Caco-2 (cell line): ENCODE results near the gene CD55. TPM values are rescaled to one million over a fixed set of nuclear protein-coding genes. Genes with fewer than 3 reads are reported as not detected.

Experiments used
- BruUV-seq: library from RNA; stranded (reverse); fragments of 400-500 nt; replicated peaks from 2 replicates; lab custom pipeline; 2021; lab: Mats Ljungman, UMichigan
- CTCF ChIA-PET: fragments of 300-600 bp; sonication (Branson Sonifier 250); formaldehyde crosslinking; loops from one replicate; lab custom pipeline; 2022; ENCODE audit warnings: antibody characterized with exemption; lab: Charles Lee
- POLR2A ChIA-PET: fragments of 300-600 bp; sonication (Branson Sonifier 250); formaldehyde crosslinking; loops from one replicate; lab custom pipeline; 2022; ENCODE audit warnings: antibody characterized with exemption; lab: Charles Lee
- DNase-seq, 2 experiments: peaks; one replicate each; pipeline versions ENCODE4 v3.0.0 to v3.0.0-alpha.2; 2020 to 2022
- H3K27me3 ChIP-seq: replicated peaks from 2 replicates; pipeline ENCODE4 v1.6.0; 2011; ENCODE audit warnings: low read length; ENCODE audit not compliant: control insufficient read depth, insufficient read depth
- H3K36me3 ChIP-seq: 2 replicates; pipeline ENCODE4 v1.5.1; 2011; ENCODE audit warnings: low read length; ENCODE audit not compliant: control insufficient read depth, insufficient read depth
- H3K4me1 ChIP-seq: fragments of 250-450 bp; sonication (Bioruptor Pico); 2 replicates; pipeline ENCODE4 v1.5.1; 2020; ENCODE audit warnings: mild to moderate bottlenecking
- H3K4me3 ChIP-seq: 2 replicates; pipeline ENCODE4 v1.5.1; 2011; ENCODE audit warnings: low read depth, mild to moderate bottlenecking, control low read depth, low read length
- H3K9me3 ChIP-seq: fragments of 250-450 bp; sonication (Bioruptor Pico); 2 replicates; pipeline ENCODE4 v1.5.1; 2020; ENCODE audit warnings: mild to moderate bottlenecking, moderate library complexity
- H3K27ac Mint-ChIP-seq: one replicate; pipeline ENCODE4 v1.8.0; 2022; ENCODE audit warnings: mixed read lengths; ENCODE audit not compliant: unreplicated experiment
- H3K27me3 Mint-ChIP-seq: one replicate; pipeline ENCODE4 v1.8.0; 2022; ENCODE audit warnings: mixed read lengths; ENCODE audit not compliant: insufficient read depth, unreplicated experiment
- H3K36me3 Mint-ChIP-seq: one replicate; pipeline ENCODE4 v1.8.0; 2022; ENCODE audit warnings: mild to moderate bottlenecking, mixed read lengths; ENCODE audit not compliant: insufficient read depth, unreplicated experiment
- H3K4me1 Mint-ChIP-seq: one replicate; pipeline ENCODE4 v1.8.0; 2022; ENCODE audit warnings: low read depth, mixed read lengths; ENCODE audit not compliant: unreplicated experiment
- H3K4me3 Mint-ChIP-seq: one replicate; pipeline ENCODE4 v1.8.0; 2022; ENCODE audit warnings: mild to moderate bottlenecking, moderate library complexity, mixed read lengths; ENCODE audit not compliant: unreplicated experiment
- H3K9me3 Mint-ChIP-seq: one replicate; pipeline ENCODE4 v1.8.0; 2022; ENCODE audit warnings: mixed read lengths; ENCODE audit not compliant: unreplicated experiment
- intact Hi-C: fragments of 100-400 bp; cut with micrococcal nuclease; formaldehyde crosslinking; loops from one replicate; pipeline ENCODE4 v1.10.0; 2022; ENCODE audit not compliant: unreplicated experiment
- total RNA-seq: library from RNA; stranded (reverse); gene quantifications from 2 replicates; pipeline ENCODE4 v1.2.3, GENCODE V29; 2022
- TF ChIP-seq, protein P1 (sequence below), 2 experiments: fragments of 200-600 bp in 1 of 2; IDR thresholded peaks; 1 replicate in 1 of 2; 2 replicates in 1 of 2; pipeline versions ENCODE4 v1.5.1 to v1.8.0; 2011 to 2022; ENCODE audit warnings: antibody characterized with exemption in 1 of 2, control low read depth in 1 of 2, inconsistent platforms in 1 of 2, low read depth in 1 of 2, low read length in 1 of 2, mild to moderate bottlenecking in 1 of 2, moderate library complexity in 1 of 2; ENCODE audit not compliant: insufficient read depth in 1 of 2, severe bottlenecking in 1 of 2, unreplicated experiment in 1 of 2

The CD55 gene
- total RNA-seq, 1 experiment from 2014 or later: 195 TPM

- H3K4me3 ChIP-seq: no peak overlapping the region
- H3K36me3 Mint-ChIP-seq: no peaks in the 10 kb centered on the region
- TF ChIP-seq, protein P1, sequence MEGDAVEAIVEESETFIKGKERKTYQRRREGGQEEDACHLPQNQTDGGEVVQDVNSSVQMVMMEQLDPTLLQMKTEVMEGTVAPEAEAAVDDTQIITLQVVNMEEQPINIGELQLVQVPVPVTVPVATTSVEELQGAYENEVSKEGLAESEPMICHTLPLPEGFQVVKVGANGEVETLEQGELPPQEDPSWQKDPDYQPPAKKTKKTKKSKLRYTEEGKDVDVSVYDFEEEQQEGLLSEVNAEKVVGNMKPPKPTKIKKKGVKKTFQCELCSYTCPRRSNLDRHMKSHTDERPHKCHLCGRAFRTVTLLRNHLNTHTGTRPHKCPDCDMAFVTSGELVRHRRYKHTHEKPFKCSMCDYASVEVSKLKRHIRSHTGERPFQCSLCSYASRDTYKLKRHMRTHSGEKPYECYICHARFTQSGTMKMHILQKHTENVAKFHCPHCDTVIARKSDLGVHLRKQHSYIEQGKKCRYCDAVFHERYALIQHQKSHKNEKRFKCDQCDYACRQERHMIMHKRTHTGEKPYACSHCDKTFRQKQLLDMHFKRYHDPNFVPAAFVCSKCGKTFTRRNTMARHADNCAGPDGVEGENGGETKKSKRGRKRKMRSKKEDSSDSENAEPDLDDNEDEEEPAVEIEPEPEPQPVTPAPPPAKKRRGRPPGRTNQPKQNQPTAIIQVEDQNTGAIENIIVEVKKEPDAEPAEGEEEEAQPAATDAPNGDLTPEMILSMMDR (IDR thresholded peaks at IDR 0.05; ENCODE audit: insufficient read depth in 1 of 2, low read depth in 1 of 2, low read length in 1 of 2, severe bottlenecking in 1 of 2, unreplicated experiment in 1 of 2): no peak
- no peak overlapping the region for H3K27ac Mint-ChIP-seq
- H3K9me3 Mint-ChIP-seq: peaks cover 14% of the 10 kb centered on the region
- ChIA-PET POLR2A (no interaction called here), CTCF (no interaction called here)
- H3K27me3 Mint-ChIP-seq: no peaks in the 10 kb centered on the region
- no peak overlapping the region for H3K4me3 Mint-ChIP-seq
- intact Hi-C loops: no loop called here
- no peaks in the 10 kb centered on the region for H3K27me3 ChIP-seq
- peaks cover 13% of the 10 kb centered on the region for H3K4me1 Mint-ChIP-seq
- no TSS peak for BruUV-seq
- peaks cover 7% of the 10 kb centered on the region; the same call in 1 of the 2 replicates for H3K4me1 ChIP-seq
- no peaks in the 10 kb centered on the region for H3K36me3 ChIP-seq
- DNase-seq: no peak
- 0 out of 2 replicates have a peak, but pooled peaks cover 2% of the 10 kb centered on the region for H3K9me3 ChIP-seq
These were observed 22.7 kb upstream of the CD55 start for GRCh38 chr1:207298636-207299398.

DNA sequence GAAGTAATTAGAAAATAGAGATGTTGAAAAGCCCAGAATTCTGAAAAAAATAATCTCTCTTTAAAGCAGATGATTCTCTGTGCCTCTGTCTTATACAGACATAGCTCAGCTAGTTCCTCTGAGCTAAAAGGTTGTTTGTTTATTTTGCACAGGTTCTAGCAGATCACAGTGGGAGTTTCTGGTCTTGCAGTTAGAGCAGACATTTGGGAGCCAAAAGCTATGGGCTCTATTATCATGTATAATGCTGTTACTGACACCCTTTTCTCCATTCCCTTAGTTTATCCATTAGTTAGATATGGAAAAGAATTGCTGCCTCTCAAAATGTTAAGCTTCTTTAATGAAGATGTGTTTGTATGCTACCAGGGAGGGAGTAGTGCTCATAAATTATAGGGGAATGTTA lies 20.5 kb upstream of the CD55 start:
- CTCF ChIA-PET: no interaction called here
- intact Hi-C loops: no loop called here

GRCh38 chr1:207302618-207303393 lies 18.7 kb upstream of the CD55 start:
- H3K27ac Mint-ChIP-seq: no peak overlapping the region
- H3K4me1 ChIP-seq: peaks cover 7% of the 10 kb centered on the region; the same call in 1 of the 2 replicates
- ChIA-PET CTCF (no interaction called here), POLR2A (no interaction called here)
- intact Hi-C loops: no loop called here
- no TSS peak for BruUV-seq
- H3K27me3 ChIP-seq: no peaks in the 10 kb centered on the region
- no peak for DNase-seq
- no peak overlapping the region for H3K4me3 Mint-ChIP-seq
- no peak overlapping the region for H3K4me3 ChIP-seq
- H3K4me1 Mint-ChIP-seq: peaks cover 13% of the 10 kb centered on the region
- peaks cover 24% of the 10 kb centered on the region for H3K9me3 Mint-ChIP-seq
- H3K9me3 ChIP-seq: no peaks in the 10 kb centered on the region
- TF ChIP-seq, protein P1 (IDR thresholded peaks at IDR 0.05; ENCODE audit: insufficient read depth in 1 of 2, low read depth in 1 of 2, low read length in 1 of 2, severe bottlenecking in 1 of 2, unreplicated experiment in 1 of 2): no peak
- no peaks in the 10 kb centered on the region for H3K36me3 Mint-ChIP-seq
- no peaks in the 10 kb centered on the region for H3K36me3 ChIP-seq
- H3K27me3 Mint-ChIP-seq: no peaks in the 10 kb centered on the region

More for the DNA sequence above, 20.5 kb upstream of the CD55 start:
- Mint-ChIP-seq H3K4me3 (no peak overlapping the region), H3K4me1 (peaks cover 13% of the 10 kb centered on the region), H3K9me3 (peaks cover 14% of the 10 kb centered on the region), H3K27ac (no peak overlapping the region), H3K36me3 (no peaks in the 10 kb centered on the region), H3K27me3 (no peaks in the 10 kb centered on the region)
- no TSS peak for BruUV-seq
- H3K4me1 ChIP-seq: peaks cover 7% of the 10 kb centered on the region; the same call in 1 of the 2 replicates
- TF ChIP-seq, protein P1 (IDR thresholded peaks at IDR 0.05; ENCODE audit: insufficient read depth in 1 of 2, low read depth in 1 of 2, low read length in 1 of 2, severe bottlenecking in 1 of 2, unreplicated experiment in 1 of 2): no peak
- H3K36me3 ChIP-seq: no peaks in the 10 kb centered on the region
- no peaks in the 10 kb centered on the region for H3K9me3 ChIP-seq
- POLR2A ChIA-PET: no interaction called here
- no peak for DNase-seq
- no peak overlapping the region for H3K4me3 ChIP-seq
- H3K27me3 ChIP-seq: no peaks in the 10 kb centered on the region
